Activated T-helper 1 cell treated with anti-CD3 and anti-CD28 coated beads, Interleukin-2, amount 50 U/mL, for 16 hours (primary cell): Measurements from ENCODE around the gene RFX8.
"Not testable (repeated sequence)": the region's sequence is repeated elsewhere in the genome, so short reads cannot be mapped to it uniquely, and the experiment has no call there.

Source experiments
- DNase-seq, 2 donors: peaks; one replicate each; pipeline ENCODE4 v3.0.0-alpha.2; 2020; ENCODE audit warnings: low read depth in 1 of 2, low spot score in 1 of 2

The RFX8 gene

GRCh38 chr2:101442667-101443061 lies 32.2 kb downstream of the RFX8 start:
- DNase-seq = no peak

DNA sequence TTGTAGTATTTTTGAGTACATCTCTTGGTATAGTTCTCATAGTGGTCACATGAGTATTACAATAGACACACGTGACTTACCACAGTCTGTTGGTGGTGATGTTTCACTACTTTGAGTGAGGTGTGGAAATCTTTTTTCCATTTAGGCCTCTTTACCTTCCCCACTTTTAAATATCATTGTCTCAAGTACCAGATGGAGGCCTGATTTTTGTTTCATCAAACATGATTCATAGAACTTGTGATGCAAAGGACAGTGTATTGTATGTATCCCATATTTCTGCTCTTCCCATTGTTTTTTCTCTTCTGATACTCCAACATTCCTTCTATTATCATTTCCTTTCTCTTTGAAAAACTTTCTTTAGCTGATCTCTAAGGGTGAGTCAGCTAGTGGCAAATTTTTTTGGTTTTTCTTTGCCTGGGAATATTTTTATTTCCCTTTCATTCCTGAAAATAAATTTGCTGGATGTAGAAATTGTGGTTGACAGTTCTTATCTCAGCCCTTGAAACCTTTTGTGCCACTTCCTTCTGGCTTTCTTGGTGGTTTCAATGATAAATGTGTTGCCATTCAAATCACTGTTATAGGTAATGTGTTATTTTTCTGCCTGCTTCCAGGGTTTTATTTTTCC lies 32.8 kb downstream of the RFX8 start:
- no peak for DNase-seq

GRCh38 chr2:101440127-101440738 lies 34.7 kb downstream of the RFX8 start:
- no peak for DNase-seq

DNA sequence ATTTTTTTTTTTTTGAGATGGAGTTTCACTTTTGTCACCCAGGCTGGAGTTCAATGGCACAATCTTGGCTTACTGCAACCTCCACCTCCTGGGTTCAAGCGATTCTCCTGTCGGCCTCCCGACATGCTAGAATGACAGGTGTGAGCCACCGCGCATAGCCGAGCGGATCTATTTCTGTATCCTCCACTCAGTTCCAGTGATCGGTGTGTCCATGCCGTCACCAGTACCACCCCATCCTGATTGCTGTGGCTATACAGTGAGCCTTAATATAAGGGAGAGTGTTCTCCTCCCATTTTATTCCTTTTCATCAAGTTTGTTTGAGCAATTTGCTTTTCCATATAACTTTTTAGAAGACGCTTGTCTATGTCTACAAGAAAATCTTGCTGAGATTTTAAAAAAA lies 35.2 kb downstream of the RFX8 start:
- DNase-seq = no peak

DNA sequence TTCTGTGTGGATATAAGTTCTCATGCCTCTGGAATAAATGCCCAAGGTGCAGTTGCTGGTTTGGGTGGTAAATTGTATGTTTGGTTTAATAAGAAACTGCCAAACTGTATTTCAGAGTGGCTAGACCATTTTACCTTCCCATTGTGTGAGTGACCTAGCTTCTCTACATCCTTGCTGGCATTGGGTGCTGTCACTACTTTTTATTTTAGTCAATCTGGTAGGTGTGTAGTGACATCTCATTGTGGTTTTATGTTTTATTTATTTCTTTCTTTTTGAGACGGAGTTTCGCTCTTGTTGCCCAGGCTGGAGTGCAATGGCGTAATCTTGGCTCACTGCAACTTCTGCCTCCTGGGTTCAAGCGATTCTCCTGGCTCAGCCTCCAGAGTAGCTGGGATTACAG lies 36.4 kb downstream of the RFX8 start:
- DNase-seq = not testable (repeated sequence)

DNA sequence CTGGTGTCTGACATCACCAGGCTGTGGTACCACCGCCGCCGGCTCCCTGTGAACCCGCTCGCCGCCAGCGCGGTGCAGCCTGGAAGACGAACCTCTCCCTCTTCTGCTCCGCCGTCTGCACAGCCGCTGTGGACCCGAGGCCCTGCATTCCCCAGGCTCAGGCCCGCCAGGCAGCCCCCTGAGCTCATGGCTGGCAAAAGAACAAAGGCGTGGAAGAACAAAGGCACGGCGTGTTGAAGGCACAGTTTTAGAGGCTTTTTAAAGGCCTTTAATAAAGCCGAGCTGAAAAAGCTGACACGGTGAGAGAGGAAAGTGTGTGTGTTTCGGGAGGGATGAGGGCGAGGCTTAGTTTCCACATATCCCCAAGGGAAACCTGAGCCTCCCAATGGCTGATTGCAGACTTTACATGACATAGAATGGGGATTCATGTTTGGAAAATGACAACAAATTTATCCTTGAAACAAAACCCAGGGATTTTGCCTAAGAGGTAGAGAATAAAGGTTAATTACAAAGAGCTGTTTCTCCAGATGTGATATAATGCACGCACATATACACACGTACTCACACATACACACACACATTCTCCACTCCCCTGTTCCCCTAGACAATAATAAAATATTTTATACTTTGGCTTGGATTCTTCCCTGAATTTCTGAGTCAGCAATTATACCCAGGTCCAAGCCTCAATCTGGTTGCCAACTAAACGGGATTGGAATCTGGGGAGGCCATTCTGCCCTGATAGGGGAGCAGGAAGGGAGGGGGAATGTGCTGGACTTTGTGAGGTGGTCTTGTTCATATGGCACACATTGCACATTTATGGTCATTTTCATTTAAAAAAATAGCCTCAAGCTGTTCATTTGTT lies 39.7 kb downstream of the RFX8 start:
- no peak for DNase-seq

GRCh38 chr2:101433465-101433864 lies 41.4 kb downstream of the RFX8 start:
- no peak for DNase-seq

DNA sequence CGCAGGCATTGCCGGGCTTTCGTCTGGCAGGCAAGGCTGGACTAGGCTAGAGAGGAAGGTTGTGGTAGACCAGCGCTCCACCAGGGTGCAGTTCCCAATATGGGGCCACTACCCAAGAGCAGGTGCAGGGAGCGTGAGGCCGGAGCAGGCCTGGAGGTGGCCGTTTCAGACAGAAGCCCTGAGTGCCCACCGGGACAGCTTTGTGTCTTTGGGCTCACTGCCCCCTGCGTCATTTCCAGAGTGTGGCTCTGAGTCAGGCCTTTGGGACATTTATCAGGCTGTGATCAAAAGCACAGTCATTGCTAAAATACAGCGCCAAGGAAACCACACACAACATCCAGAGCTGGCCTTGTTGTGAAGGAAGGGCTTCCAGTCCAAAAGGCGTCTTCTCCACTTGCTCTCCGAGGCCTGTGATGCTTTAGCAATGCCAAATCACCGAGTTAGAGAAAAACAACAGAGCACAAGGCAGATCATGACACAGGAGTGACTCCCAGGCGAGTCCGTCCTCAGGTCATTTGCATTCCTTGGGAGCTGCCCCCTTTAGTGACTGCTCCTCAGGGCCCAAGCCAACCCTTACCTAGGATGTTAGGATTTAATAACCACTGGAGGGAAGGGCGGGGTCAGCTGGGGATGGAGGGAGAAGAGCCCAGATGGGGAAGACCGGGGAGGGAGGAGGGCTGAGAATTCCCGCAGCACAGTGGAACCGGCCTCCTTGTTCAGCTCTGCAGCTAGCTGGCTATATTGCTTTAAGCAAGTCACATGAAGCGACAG lies 42.3 kb downstream of the RFX8 start:
- no peak for DNase-seq

DNA sequence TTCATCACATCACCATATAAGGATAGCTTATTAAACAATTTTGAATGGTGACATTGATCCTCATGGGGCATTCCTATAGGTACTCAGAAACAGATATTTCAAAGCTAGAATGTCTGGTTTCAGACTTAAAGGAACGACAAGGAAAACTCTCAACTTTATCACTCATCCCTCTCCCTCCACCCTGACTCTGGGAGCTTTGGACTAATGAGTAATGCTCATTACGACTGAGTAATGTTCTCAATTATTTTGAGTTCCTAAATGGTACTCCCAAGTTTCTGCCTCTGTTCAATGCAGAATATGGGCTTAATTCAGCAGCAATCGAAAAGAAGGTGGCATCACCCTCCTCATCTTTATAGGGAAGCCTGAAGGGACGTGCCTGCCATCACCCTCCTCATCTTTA lies 43.4 kb downstream of the RFX8 start:
- DNase-seq = no peak

DNA sequence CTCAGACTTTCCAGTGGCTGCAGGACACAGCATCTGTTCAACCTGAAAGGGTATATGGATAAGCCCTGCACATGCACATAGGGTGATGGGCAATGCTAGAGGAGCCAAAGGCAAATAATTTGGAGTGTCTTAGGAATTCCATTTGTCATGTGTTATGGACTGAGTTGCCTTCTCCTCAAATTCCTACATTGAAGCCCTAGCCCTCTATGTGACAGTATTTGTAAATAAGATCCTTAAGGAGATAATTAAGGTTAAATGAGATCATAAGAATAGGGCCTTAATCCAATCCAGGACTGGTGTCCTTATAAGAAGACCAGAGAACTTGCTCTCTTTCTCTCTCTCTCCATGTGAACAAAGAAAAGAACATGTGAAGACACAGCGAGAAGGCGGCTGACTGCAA lies 44.8 kb downstream of the RFX8 start:
- DNase-seq = no peak

- no peak for DNase-seq
These were observed 45.5 kb downstream of the RFX8 start for GRCh38 chr2:101429453-101429852.

- no peak for DNase-seq
These were observed 46.3 kb downstream of the RFX8 start for GRCh38 chr2:101428422-101429176.

DNA sequence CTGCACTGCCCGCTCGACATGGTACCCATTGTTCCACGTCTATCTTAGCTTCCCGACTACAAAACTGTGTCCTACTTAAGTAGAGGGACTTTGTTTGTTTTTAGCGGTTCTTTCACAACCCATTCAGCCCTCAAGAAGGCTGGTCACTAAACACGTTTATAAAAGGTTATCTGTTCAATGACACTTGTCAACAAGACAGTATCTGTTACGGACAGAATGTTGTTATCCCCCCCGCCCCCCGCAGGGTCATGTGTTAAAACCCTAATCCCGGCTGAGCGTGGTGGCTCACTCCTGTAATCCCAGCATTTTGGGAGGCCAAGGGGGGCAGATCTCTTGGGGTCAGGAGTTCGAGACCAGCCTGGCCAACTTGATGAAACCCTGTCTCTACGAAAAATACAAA lies 47.2 kb downstream of the RFX8 start:
- no peak for DNase-seq

DNA sequence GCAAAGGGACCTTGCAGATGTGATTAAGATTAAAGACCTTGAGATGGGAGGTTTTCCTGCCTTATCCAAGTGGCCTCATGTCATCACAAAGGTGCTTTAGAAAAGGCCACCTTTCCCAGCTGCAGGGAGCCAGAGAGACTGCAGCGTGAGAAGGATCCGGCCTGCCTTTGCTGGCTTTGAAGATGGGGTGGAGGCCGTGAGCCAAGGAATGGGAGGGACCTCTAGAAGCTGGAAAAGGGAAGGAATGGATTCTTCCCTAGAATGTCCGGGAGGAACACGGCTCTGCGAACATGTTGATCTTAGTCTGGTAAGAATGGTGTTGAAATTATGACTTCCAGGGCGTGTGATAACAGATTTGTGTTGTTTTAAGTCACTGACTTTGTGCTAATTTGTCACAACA lies 47.7 kb downstream of the RFX8 start:
- no peak for DNase-seq

DNA sequence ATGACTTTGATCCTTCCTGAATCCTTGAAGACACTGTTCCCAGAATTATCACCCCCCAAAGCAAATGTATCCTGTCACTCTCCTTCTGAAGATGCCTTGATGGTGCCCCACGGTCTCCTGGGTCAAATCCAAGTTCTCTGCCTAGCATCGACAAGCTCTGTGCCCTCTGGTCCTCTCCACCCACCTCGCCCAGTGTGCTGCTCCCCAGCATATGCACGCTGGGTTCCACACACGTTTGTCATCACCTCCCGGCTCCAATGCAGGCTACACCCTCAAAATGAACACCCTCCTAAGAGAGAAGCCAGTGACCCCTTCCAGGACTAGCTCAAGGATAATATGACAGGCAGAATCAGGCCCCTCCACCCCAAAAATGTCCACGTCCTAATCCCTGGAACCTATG lies 48.1 kb downstream of the RFX8 start:
- DNase-seq = no peak

- no peak for DNase-seq
These were observed 54.3 kb downstream of the RFX8 start for GRCh38 chr2:101420623-101421022.

DNA sequence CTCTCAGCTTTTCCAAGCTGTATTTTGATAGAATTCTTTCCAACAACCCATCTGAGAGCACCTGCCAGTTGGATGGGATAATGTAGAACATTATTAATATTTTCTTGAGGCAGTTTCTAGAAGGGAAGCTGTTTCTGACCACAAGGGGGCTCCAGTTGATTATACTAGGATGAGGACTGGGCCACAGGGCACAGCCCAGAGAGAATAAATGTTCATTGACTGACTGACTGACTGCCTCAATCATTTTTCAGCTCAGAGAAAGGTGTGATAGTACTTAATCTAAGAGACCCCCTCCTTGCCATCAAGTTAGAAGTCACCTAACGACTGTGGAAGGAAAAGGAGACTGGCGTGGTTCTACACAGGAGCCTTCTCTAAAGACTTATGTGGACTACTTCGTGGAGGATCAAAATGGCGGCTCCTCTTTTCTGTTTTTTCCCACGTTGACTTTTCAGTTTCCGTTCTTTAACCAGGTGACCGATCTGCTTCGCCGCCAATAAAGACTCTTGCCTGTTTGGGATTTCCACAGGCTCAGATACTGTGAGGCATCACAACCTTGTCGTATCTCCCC lies 55.7 kb downstream of the RFX8 start:
- peak in 1 of 2 donors; percentile 20 for DNase-seq

DNA sequence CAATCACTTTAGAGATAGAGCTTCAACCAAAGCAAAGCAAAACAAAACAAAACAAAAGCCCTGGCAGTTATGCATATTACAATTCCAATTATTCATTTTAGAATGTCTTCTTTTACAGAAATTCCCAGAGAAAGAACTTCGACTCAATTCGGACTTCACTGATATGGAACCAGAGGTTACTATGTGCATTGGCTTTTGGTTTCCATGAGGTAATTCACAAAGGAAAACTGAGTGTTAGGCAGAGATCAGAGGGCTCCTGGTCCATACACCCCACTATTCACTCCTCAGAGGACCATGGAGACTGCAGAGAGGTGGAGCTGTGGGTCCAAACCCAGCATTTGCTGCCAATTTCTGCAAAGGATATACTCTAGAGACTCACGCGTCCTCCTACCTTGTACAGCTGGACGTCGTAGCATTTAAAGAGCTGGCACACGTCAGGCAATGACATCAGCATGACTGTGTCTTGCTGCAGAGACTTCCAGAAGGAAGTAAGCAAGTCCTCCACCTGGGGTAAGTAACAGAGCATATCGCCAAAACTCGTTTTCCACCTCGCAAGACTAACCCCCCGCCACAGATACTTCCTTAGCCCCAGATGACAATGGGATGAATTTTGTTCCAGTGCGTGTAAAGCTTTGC lies 56.3 kb downstream of the RFX8 start:
- DNase-seq = no peak

DNA sequence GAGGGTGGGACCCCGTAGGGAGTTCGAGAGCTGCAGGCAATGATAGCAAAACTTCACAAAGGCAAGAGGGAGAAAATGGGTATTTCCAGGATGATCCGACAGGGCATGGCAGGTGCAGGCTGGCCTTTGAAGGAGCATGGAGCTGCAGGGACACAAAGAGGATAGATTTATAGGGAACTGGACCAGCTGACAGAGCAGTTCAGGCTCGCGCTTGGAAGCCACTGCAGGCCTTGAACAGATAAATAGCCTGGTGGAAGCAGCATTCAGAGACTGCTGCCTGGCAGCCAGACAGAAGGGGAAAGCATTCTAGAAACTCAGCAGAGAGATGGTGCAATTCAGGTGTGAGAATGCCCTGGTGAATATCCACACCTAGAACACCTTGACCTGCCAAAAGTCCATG lies 58.3 kb downstream of the RFX8 start:
- no peak for DNase-seq

GRCh38 chr2:101415884-101416283 lies 59.0 kb downstream of the RFX8 start:
- DNase-seq = no peak
